GM21423 (cell line): Measurements from ENCODE around the gene SUPT3H.

Experiments
- ATAC-seq: cut with Tn5 transposase; IDR thresholded peaks from one replicate; pipeline ENCODE4 v1.9.1; 2021; ENCODE audit warnings: mild to moderate bottlenecking, moderate library complexity; ENCODE audit not compliant: unreplicated experiment

The SUPT3H gene

GRCh38 chr6:45132059-45132458 is 245.7 kb downstream of the SUPT3H start:
- no peak for ATAC-seq

DNA sequence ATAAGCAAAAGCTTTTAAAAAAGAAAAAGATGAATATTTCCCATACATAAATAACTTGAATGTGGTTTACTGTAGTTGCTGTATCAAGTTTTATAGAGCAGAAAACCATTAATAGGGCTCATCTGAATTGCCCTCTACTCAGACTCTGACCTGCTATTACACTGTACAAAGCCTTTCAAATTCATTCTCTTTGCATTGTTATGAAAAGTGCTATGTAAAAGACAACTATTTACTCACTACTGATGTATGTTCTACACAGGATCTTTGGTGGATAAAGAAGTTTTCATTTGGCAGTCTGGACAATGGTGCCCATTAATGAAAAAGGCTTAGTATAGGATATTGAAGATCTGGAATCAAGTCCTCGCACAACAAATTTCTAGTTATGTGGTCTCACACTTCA is 248.7 kb downstream of the SUPT3H start:
- no peak for ATAC-seq

DNA sequence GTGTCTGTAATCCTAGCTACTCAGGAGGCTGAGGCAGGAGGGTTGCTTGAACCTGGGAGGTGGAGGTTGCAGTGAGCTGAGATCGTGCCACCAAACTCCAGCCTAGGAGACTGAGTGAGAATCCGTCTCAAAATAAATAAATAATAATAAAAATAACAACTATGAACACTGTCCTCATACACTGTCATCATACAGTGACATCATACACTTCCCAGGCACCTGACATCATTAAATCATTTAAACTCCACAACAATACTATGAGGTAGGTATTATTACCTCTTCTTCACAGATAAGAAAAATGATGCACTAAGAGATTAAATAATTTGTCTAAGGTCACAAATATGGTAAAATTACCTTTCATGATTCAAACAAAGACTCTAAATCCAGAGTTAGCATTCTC is 250.5 kb downstream of the SUPT3H start:
- no peak for ATAC-seq

GRCh38 chr6:45126033-45126432 is 251.7 kb downstream of the SUPT3H start:
- ATAC-seq = no peak

DNA sequence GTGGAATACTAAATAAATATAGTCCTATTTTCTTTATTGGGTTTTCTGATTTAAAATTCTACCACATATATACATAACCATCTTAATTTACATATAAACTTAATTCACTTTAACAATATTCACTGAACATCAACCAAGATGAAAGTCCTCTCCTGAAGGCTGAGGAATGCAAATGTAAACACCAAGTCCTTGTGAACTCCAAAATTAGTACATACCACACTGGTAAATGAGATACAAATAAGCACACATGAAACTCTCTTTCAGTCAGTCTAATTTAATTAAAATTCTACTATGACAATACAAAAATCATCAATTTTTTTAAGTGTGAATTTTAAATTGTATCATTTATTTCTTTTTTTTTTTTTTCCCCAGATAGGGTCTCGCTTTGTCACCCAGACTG is 254.7 kb downstream of the SUPT3H start:
- ATAC-seq = no peak

DNA sequence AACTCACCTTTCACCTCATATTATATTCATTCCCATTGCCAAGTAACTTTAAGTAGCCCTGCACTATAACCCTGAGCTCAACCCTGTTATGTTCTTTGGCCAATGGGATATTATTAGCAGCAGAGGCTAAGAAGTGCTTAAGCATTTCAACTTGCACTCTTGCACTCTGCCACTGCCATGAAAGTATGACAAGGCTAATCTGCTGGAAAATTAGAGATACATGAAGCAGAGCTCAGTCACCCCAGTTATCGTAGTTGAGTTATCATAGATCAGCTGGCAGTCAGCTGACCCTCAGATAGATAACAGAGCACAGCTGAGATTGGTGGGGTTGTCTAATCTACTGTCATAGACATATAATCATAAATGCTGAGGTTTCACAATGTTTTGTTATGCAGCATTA is 259.0 kb downstream of the SUPT3H start:
- ATAC-seq = no peak

GRCh38 chr6:45116714-45117410 is 260.9 kb downstream of the SUPT3H start:
- ATAC-seq = no peak

GRCh38 chr6:45115696-45116095 is 262.0 kb downstream of the SUPT3H start:
- no peak for ATAC-seq

DNA sequence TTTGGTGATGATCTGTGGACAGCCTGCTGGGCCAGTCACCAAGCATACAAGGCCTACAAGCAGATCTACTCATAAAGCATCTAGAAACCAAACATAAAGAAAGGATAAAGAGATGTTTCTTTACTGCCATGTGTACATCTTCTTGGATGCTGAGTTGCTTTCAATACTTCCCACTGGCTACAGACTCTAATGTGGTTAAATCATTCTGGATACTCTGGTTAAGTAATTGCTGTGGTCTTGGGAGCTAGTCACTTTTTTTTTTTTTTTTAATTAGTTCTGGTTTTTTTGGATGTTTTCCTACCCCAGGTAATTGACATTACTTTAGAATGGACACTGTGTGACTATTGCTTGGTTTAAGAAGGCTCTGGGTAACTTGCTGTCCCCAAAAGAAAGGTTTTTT is 265.0 kb downstream of the SUPT3H start:
- ATAC-seq = no peak

DNA sequence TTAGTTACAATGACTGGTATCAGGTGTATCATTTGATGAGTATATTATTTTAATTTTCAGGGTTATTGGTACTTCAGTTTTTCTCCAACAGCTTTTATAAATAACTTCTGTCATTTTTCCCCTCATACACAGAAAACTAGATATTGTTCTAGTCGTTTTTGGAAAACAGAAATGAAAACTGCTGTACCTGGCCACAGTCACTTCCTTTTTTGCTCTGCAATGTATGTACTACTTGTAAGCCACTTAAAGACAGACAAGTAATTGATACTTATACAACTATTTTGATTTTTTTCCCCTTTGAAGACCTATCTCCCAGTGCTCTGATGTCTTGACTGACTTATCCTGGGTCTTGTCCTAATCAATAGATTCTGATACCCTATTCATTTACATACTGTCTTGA is 268.2 kb downstream of the SUPT3H start:
- ATAC-seq = no peak

DNA sequence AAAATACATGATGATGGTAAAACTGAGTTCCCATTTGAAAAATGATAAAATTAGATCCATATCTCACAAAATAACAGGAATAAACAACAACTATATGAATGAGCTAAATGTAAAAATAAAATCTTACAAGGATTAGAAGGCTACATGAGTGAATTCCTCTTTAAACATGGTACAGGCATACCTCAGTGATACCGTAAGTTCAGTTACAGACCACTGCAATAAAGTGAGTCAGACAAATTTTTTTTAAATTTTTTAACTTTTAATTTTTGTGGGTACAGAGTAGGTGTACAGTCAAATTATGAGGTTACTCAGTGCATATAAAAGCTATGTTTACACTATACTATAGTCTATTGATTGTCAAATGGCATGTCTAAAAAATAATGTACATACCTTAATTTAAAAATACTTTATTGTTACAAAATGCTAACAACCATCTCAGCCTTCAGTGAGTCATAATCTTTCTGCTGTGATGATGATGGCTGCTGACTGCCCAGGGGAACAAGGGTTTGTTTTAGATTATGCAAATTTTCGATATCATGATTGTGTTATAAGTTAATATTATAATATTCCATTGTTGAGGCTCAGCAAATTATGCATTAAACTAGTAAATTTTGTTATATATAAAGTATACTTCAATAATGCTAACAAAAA is 272.4 kb downstream of the SUPT3H start:
- ATAC-seq = no peak

GRCh38 chr6:45104429-45104828 is 273.3 kb downstream of the SUPT3H start:
- no peak for ATAC-seq

DNA sequence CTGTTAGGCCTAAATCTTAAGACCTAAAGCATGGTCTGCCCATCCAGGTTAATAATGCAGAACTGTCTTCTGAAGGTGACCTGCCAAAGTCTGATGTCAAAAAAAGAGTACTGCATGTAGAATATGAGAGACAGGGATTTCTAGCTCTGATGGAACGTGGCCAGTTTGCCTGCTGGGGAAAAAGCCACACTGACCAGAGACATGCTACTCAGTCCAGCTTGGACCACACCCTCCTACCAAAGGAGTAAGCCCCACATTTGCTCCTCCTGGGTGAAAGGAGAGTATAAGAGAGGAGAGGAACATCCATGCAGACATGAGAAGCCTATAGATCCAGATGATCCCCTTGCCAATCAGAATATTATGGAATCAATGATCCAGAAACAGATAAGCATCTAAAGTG is 279.5 kb downstream of the SUPT3H start:
- no peak for ATAC-seq

DNA sequence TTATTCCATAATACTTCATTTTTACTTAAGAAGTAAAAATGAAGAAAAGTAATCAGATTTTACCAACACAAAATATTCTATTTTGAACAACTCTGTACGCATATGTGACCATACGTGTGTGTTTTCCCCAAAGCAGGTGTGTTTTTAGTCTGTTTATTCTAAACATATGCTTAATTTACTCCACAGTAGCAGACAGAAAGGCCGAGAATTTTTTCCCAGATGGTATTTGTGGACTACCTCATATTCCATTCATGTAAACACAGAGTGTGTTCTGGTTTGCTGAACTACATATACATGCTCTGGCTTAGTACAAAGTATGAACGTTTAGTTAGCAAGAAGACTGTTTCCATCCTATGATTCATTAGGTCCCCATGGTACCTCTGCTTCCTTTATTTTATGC is 282.9 kb downstream of the SUPT3H start:
- no peak for ATAC-seq

GRCh38 chr6:45092135-45092534 is 285.6 kb downstream of the SUPT3H start:
- no peak for ATAC-seq

DNA sequence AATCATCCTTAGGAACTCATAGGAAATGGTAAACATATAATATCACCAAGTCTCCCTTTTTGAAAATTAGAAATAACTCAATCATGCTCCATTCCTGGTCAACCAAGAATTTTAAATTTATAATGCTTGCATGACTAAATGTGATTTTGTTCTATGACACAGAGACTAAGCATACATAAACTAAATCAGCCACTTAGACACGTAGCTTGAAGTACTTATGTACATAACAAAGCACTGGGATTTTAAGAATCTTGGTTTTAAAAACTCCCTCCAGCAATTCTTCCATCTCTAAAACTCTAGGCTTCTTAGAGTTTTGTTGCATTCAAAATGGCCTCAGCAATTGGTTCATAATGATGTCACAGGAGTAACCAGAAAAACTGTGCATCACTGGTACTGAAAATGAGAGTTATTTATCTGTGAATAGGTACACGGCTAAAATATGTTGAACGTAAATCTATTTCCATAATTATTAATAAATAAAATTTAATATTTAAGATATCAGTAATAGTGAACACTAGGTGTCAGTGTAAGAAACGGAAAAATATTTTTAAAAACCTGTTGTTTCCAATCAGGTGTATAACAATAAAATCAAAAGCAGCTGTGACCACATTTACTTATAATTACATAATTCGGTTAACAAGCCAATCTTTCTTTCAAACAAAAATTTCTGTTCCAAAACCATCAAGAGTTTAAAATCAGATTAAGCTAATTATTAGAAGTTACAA is 291.2 kb downstream of the SUPT3H start:
- no peak for ATAC-seq

GRCh38 chr6:45084257-45084656 is 293.5 kb downstream of the SUPT3H start:
- ATAC-seq = no peak

GRCh38 chr6:45082091-45082490 is 295.6 kb downstream of the SUPT3H start:
- no peak for ATAC-seq

- no peak for ATAC-seq
Observed at GRCh38 chr6:45081634-45082033, 296.1 kb downstream of the SUPT3H start.

- no peak for ATAC-seq
Observed at GRCh38 chr6:45078432-45078831, 299.3 kb downstream of the SUPT3H start.

- no peak for ATAC-seq
Observed at GRCh38 chr6:45076217-45076930, 301.4 kb downstream of the SUPT3H start.

DNA sequence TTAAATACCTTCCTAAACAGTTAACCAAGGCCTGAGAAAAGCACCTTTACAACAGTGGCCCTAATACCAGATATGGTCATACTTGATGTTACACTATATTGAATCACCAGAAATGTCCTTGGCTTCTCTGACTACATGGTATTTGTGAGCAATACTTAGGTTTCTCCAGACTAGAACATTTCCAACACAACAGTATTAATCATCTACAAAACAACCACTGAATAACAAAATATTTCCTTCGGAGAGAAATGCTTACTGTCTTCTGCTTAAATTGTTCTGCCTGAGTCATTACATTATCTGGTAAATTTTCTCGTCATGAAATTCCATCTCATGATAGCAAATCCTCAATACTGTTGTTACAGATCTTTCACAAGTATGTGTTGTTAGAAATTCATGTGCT is 302.5 kb downstream of the SUPT3H start:
- no peak for ATAC-seq
